Activated T-cell treated with anti-CD3 and anti-CD28 coated beads for 48 hours (primary cell): Measurements from ENCODE around the gene TAPT1.

Source experiments
- DNase-seq: peaks from one replicate; pipeline ENCODE4 v3.0.0-alpha.2; 2020; ENCODE audit warnings: low read depth

Gene TAPT1

DNA sequence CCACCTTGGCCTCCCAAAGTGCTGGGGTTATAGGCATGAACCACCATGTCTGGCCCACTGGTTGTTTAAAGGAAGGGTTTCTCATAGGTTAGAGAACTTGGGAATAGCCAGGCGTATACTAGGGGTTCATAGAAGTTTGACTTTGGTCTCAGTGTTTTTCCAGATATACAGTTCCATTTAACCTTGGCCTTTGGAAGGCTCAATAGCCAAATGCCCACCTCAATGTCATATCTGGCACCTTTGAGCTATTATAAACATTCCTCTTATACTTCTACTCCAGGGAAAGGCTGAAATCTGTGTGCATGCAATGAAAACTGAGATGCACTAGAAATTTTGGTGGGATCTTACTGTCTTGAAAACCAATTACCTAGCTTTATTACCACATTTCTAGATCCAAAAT, 95.0 kb downstream of the TAPT1 start:
- no peak for DNase-seq

DNA sequence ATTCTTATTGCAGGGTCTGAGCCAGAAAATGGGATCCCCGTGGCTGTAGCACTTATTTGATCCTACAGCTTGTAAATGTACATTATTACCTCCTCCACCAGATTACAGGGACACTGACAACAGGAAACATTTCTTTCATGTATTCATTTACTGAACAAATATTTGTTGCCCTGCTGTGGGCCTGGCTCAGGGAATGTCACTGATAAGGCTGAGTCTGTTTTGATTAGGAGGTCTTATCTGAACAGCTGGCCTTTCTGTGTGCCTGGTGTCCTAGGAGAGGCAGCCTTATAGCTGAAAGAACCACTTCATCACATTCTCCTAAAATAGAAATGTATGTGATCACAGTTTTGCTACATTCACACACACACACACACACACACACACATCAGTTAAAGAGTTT, 96.9 kb downstream of the TAPT1 start:
- no peak for DNase-seq

DNA sequence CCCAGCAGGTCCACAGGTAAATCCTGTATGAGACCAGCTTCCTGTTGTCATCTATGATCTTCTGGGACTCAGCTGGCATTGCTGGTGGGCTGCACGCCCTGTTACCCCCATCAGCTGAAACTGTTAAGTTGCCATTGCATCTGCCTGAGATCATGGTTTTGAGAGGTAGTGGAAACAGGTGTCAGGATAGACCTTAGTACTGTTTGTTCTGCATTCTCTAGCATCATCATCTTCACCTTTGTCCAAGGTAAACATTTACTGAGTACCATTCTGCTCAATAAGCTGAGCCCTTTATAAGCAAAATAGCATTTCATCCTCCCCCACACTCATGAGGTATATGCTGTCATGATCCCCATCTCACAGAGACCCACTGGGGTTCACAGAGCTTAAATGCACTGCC, 99.6 kb downstream of the TAPT1 start:
- DNase-seq: no peak

DNA sequence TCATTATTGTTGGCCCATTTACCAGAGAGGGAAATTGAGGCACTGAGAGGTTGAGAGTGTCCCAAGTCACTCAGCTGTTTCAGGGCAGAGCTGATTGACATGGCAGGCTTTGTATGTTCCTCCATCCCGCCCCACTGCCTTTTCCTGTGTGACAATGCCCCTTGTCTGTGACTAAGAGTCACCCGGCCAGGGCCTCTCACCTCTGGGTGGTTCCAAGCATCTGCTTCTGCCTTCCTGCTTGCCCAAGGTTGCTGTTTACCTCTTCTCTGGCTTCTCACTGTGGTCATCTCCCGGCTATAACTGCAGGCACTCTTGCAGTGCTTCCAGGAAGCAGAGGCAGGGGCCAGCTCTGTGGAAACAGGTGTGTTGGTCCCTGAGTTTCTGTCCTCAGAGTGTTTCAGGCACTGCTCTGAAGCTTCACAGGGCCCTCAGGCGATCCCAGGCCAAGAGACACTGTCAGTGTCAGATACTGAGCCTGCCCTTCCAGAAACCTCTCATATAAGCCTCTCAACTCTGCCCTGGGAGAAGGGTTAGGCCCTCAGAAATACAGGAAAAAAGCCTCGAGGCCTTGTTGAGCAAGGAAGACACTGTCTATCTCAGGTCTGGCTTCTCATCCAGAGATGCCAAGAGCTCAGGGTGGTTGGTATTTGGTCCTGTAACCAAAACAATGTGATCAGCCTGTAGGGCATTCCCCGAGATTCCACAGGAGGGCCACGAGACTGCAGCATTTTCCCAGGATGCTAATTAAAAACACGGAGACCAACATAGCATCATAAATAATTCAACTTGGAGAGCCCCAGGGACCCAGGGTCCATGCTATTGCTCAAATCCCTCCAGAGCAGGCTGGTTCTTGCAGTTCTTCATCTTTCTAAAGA, 100.5 kb downstream of the TAPT1 start:
- no peak for DNase-seq

DNA sequence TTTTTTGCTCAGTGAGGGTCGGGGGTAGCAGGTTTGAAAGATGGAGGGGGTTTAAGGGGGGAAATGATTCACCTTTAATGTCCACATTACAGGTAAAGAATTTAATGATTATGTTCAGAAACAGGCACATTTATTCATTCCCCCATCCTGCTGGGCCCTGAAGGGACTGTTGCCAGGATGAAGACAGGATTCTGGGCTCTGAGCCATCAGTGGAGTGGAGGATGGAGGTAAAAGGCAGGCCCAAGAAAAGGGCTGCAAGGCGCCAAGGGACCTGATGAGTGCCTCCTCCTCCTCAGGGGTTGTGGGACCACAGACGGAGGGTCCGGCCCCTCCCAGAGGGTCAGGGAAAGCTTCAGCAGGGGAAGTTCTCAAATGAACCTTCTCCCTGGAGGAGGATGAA, 102.0 kb downstream of the TAPT1 start:
- no peak for DNase-seq

DNA sequence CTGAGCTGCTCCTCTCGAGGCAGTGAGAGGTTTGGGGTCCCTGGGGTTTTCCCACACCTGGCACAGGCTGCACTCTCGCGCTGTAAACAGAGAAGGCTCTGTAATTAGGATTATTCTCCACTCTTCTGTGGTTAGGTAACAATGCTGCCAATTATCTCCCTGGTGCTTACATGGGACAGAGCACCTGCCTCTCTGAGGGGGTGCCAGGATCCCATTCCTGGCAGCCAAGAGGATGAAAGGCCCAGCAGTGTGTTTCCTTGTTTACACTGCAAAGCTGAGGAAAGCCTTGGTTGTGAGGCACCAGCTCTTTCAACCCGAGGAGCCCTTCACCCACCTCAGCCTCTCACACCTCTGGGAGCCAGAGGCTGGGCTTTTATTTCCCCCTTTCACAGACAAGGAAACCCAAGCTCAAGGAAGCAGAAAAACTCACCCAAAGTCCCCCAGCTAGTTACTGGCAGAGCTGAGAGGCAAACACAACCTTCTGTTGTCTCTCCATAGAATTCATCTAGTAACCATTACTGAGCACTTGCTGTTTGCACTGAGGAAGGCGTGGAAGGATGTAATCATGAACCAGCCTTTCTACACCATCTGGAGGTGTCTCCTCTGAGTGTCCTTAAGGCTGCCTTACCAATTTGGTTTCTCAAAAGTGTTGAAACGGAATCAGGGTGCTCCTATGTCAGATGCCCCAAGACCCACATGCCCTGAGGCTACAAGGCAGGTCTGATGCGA, 102.8 kb downstream of the TAPT1 start:
- DNase-seq: no peak

DNA sequence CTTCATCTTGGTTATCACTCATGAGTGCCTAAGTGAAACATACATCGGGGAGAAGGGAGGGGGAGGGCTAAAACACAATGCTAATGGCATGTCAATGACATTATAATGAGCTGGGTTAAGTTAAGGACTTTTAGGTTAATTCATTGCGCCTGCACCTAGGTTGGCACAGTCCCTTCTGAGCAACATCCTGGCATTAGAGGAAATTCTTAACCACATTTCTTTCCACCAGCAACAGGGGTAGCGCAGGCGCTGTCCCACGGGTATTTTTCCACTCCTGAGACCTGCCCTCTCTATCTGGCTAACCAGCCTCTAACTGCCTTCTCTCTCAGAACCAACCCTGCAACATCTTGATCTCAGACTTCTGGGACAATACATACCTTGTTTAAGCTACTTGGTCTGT, 103.5 kb downstream of the TAPT1 start:
- DNase-seq: peak; percentile 8

DNA sequence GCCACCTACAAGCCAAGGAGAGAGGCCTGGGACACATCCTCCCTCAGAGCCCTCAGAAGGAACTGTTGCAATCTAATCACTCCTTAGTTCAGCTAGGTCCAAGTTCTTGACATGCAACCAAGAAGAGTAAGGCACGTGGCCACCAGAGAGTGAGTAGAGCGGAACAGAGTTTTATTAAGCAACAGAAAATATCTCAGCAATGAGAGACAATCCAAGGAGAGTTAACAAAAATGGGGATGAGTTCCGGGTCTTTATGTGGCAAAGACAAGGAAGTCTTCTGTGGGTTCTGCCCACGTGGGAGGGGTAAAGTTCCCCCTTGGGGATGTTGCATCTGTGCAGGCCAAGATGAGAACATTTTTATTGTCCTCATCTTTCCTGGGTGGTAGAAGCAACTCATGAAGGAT, 104.0 kb downstream of the TAPT1 start:
- no peak for DNase-seq

DNA sequence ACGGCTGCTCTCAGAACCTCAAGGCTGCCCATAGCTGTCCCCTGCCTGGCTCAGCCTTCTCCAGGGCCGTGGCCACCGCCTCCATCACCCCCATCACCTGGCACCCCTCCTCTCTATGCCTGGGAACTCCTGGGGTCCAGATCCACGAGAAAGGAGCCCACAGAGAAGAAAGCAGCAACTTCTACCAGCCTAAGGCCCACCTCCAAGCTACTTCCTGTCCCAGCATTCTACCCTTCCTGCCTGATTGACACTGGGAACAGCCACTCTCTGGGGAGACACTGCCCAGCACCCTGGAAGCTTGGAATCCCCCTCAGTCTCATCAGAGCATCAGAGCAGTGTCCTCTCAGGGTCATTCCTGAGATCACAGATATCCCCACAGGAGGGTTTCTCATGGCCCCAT, 105.6 kb downstream of the TAPT1 start:
- no peak for DNase-seq

DNA sequence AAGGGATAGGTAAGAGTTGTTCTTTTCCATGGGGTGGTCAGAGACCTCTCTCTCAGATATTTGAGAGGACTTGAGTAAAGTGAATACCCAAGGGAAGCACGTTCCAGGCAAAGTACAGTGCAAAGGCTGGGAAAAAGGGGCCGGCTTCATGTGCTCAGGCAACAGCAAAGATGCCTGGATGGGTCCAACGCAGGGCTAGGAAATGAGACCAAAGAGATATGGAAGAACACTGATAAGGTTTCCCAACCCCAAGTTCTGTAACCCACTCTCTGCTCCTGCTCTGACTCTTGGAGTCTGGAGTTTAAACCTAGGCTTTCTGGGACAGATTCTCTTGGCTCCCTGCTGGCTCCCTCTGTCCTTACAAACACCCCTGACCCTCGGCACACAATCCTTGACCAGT, 106.3 kb downstream of the TAPT1 start:
- no peak for DNase-seq

DNA sequence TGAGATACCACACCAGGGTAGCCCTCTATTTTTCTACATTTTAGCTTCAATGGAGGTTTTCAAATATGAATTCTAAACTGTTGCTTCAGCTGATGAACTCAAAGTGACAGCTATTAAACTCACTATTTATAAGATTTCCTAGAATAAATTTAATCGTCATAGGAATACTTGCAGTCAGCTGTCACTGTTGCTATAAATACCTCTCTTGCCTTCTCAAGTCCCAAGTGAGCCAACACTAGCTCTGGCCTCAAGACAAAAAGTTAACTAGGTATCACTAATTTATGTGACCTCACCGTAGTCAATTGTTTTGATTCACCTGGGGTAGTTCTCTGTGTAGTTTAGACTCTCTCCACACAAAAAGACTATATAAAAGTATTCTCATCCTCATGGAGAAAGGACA, 108.2 kb downstream of the TAPT1 start:
- DNase-seq: no peak

DNA sequence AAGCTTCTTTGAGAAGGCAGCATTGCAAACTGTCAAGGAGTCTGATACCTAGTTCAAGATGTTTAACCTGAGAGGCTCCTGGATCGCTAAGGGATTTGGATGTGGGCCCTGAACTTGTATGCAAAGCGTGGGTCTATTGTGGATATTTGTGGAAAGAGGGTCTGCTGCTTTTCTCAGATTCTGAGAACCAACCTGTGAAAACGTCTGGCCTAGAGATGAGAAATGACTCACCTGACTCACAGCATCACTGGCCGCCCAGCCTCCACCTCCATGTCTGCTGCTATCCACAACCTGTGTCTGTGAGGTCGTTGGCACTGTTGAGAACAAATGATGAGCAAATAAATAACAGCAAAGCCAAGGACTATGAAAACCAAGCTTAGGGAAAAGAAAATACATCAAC, 109.1 kb downstream of the TAPT1 start:
- no peak for DNase-seq

DNA sequence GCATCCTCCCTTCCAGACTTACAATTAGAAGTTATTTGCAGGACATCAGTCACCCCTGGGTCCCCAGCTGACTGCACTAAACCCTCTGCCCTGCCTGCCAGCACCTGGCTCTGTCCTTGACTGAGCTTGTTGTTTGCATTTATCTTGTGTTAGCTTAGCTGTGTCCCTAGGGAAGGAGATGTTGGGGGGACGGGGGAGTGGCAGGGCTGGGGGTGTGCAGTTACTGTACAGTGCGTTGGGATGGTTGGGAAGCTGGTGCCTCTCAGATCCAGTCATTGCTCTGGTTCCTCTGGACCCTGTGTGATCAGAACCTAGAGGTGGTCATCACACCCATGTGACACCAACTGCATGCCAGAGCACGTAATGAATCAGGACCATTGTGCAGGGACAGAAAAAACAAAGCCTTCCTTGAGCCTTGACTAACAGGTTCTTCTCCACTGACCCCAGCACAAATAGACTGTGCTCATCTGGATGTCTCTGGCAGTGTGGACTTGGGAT, 109.7 kb downstream of the TAPT1 start:
- DNase-seq: no peak

DNA sequence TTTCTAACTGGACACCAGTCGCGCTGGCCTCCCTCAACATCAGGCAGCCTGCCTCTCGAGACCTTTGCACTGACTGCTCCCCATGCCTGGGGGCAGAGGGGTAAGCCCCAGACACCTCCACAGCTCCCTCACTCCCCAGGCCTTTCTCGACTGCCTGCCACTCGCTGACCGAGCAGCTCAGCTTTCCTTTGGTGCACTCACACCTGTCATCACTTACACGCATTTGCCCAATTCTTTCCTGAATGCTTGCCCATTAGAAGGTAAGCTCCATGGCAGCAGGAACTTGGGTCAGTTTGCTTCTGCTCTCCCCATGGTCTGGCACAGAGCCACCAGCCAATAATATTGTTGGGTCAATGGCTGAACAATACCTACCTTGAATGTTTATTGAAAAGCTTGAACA, 110.3 kb downstream of the TAPT1 start:
- DNase-seq: no peak

DNA sequence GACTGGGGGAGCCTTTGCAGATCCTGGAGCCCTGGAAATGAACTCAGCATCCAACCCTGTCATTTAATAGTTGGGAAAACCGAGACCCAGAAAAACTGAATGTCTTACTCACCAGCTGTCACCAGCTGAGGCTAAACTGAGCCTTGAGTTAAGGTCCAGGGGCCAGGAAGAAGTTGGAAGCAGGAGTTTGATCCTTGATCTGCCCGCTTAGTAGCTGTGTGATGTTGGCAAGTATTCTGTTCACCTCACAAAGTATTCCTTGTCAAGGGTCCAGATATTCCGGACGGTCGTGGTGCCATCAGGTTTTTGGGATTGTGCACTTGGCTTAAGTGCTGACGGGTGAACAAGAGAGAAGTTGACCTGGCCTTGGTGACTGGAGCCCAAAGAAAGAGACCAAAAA, 111.7 kb downstream of the TAPT1 start:
- no peak for DNase-seq

DNA sequence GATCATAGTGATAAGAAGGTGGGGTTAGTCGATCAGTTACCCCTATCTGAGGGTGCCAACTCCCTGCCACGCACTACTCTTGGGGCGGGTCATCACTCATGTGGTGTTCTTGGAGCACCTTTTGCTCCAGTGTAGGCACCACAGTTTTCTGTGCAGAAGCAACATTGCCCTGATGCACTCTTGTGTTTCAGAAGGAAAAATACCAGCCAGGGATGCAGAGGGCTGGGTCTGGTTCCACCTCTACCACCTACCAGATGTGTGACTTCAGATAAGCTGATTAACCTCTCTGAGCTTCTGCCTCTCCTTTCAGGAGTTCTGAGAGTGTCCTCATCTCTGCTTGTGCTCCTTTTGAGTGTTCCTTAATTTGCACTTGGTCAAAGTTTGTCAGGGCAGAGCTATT, 112.5 kb downstream of the TAPT1 start:
- no peak for DNase-seq

DNA sequence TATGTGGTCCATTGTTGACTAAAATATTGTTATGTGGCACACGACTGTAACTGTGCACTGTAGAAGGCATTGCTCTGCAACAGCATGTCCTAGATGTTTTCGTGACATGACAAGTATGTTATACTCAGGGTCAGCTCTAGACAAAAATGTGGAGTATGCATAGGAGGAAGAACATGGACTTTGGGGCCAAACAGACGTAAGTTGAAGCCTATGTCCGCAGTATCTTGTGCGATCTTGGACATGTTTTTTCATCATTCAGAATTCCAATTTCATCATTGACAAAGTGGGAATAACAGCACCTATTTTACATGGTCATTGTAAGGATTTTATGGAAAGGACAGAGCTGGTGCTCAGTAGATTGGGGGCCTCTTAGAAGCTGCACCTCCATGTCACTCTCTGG, 114.7 kb downstream of the TAPT1 start:
- no peak for DNase-seq

DNA sequence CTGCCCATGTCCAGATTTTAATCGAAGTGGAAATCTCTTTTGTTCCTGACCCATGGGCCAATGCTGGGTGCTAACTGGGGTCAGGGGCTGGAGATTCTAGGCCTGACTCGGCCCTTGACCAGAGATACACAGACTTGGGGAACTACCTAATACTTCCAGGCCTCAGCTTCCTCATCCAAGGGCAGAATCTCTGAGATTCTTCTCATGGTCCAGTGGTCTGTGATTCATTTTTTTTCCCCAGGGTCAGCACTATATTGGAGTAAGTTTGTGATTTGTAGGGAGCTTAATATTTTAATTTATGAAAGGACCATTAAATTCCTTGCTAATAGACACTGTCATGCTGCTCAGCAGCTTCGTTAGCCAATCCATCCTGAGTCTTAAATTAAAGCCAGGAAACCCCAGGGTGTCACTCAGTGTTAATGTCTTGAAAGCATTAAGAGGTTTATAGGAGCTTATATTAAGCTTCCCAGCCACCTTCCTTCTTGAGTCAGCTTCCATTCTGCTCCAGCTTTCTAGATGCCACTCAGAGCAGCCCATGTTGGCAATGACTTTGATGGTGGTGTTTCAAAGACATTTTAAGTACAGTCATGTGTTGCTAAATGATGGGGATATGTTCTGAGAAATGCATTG, 115.5 kb downstream of the TAPT1 start:
- DNase-seq: no peak
